ENCODE measurements around the gene SLC4A5.

SLC4A5 gene

DNA sequence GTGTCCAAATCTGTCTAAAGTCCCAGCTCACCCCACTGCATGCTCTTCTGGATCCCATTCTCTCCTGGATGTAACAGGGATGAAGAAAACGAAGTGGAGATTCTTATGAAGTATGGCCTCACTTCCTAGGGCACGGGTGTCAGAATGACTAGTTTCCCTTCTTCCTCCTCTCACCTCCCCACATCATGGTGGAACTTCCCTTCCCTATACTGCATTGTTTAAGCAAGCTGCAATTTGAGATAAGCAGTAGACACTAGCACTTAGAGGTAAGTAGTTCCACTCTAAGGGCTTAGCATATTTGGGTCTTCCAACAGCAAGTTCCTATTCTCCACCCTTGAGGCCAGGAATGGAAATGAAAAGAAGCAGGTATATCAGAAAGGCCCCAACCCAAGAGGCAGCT lies 29.7 kb downstream of the SLC4A5 start:
- DNase-seq: no peak

DNA sequence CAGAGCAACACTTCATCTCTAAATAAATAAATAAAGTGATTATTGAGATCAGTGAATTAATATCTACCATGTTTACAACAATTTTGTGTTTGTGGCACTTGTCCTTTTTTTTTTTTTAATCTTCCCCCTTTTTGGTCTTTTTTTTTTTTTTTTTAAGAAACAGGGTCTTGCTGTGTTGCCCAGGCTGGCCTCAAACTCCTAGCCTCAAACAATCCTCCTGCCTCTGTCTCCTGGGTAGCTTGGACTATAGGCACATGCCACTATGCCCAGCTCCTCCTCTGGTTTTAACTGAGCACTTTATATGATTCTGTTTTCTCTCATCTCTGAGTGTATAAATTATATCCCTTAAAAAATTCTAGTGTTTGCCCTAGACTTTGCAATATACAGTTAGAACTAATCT lies 30.3 kb downstream of the SLC4A5 start:
- no peak for DNase-seq

DNA sequence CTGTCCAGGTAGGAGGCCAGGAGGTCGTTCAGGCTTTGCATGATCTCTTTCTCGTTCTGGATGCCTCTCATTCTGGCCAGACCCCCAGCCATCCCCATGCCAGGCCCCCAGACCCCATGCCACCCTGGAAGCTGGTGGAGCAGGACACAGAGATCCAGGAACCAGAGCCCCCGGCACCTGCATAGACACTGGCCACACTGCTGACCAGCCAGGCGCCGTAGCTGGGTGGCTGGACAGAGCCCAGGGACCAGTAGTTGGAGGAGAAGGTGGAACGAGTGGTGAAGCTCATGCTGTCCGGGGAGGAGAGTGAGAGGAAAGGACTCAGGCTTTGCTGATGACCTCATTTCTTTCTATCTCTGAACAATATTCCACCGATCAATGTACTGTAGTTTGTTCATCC lies 35.5 kb downstream of the SLC4A5 start:
- DNase-seq: no peak

DNA sequence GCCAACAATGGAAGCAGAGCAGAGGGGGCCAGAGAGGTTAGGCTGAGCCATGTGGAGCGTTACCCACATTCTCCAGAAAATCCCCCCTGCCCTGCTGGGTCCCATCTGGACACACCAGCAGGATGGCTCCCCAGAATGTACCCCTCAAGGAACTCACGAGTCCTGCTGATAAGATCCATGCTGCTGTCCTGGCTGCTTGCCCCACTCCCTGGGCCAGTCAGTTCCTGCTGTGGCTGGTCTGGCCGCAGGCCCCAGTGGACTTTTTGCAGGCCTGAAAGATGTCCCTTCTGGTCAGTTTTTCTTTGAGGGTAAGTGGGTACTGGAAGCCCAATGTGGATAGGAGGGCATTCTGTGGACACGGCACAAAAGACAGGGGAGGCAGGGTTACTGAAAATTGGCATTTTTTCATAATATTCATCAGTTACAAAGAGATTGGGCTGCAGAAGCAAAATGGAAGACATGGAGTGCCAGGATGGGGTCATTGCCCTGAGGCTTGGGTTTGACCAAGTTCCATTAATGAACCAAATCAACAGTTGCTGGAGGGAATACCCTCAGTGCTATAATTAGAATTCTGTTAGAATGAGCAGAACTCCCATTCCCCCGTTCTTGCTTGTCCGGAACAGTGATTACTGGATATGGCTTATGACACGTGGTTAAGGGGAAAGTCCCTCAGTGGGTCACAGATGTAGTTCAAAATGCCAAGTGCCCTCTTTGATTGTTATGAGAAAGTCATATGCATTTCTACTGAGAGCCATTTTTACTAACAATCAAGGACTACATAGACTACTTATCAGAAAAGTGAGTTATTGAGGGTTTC lies 38.7 kb downstream of the SLC4A5 start:
- DNase-seq: no peak

DNA sequence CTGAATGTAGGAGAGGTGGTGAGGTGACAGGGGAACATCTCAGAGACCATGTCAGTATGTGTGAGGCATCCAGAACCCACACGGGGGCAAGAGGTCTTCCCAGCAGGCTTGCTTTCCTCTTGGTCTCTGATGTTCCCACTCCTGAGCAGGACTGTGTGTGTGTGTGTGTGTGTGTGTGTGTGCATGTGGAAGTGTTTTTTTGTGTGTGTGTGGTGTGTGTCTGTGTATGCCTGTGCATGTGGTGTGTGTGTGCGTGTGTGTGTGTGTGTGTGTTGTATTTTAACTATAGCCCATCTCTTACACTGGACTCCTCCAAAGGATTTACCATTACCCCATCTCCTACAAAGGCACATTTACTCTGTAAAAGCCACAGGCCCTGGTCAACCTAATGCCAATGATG lies 40.4 kb downstream of the SLC4A5 start:
- no peak for DNase-seq

DNA sequence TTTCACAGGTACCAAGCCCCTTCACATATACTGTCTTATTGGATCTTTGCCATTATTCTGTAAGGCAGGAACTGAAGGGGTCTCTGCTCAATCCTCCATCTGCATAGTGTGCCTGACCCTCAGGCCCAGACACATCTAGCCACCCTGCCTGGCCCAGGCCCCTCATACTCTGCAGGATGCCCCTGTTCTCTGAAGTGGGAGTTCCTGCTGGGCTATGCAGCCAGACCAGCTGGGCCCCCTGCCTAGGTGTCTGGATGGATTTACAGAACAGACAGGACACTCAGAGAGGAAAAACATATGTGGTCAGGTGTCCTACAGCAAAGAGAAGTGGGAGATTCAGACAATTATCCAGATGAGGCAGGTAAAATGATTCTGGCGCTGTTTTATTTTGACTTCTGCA lies 42.0 kb downstream of the SLC4A5 start:
- DNase-seq: no peak

DNA sequence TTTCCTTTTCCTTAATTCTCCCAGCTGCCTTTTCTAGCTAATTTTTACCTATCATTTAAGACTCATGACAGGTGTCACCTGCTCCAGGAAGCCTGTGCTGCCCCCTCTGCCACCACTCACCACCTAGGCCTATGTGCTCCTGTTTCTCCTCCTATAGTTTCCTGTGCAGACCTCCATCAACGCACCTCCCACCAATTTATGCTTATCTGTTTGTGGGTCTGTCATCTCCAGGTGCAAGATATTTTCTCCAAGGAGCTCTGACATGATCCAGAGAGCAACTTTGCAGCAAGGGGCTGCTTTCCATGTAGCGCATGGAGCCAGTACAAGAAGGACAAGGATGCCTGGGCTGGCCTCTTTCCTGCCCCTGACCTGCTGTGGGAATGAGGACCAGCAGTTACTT lies 42.7 kb downstream of the SLC4A5 start:
- DNase-seq: no peak

DNA sequence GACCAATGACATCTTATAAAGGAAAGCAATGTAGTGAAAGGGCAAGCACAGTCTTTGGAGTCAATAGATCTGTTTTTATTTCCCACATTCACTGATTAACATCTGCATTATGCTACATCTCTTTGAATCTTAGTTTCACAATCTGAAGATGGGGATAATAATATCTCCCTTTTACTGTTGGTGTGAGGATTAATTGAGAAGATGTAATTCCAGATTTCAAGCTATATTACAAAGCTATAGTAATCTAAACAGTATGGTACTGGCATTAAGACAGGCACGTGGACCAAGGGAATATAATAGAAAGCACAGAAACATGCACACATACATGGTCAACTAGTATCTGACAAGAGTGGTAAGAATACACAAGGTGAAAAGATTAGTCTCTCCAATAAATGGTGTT lies 45.3 kb downstream of the SLC4A5 start:
- DNase-seq: no peak

DNA sequence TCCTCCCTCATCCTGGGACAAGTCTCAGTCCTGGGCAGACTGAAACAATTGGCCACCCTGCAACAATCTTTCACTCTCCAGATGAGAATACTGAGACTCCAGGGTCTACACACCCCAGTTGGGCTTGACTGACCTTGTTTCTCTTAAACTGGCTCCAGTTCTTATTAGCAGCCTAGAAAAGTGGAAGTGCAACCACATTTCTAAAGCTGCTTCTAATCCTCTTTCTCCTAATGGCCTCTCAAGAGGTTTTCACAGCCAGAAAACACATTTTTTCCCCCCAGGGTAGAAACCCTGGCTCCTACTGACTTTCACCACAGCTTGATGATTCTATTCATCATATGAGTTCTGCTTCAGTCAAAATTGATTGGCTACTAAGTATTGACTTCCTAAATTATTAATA lies 45.8 kb downstream of the SLC4A5 start:
- no peak for DNase-seq

DNA sequence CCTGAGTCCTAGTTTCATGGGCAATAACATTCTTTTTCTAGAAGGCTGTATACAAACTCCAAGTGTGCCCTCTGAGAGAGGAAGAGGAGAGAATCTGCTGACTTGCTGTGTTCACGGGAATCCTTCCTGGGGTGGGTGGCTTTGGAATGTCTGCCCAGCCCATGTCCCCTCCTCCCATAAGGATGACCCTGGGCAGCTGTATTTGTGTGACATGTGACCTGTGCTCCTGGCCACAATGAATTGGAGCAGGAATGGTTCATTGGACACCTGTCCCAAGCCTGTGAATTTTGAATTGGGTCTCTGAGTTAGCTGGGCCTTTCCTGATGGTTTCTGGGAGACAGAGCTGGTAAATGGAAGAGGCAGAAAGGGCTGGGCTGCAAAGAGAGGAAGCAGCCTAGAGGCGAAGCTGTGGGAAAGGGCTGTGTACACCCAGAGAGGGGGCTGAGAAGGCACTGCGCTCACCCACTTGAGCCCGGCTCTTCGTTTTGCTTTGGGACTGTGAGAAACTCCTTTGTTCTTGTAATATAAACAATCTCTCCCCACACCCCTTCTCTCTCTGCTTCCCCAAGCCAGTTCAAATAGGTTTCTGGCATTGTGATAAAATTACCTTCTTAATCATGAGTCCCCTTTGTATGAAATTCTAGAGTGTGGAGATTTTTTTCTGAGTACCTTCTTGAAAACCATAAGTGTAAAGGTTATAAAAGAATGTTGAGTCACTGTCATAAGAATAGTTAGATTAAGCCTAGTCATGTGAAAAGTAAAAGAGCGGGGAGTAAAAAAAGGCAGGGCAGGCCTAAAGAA lies 49.8 kb downstream of the SLC4A5 start:
- no peak for DNase-seq

DNA sequence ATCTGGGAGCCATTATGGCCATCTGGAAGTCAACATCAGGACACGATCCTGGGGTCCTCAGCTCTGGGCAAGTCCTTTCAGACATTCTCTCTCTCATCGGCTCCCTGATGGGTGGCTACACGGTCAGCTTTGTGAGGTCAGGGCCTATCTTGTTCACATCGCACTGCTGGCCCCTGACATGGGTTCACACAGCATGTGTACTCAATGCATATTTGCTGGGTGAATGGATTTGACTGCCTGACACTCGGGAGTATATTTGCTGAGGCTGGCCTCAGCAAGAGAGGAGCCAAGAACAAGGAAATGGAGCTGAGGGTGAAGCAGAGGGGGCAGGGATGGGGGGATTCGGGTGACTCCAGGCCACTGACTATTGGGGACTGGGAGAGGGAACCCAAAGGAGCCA lies 50.5 kb downstream of the SLC4A5 start:
- no peak for DNase-seq

DNA sequence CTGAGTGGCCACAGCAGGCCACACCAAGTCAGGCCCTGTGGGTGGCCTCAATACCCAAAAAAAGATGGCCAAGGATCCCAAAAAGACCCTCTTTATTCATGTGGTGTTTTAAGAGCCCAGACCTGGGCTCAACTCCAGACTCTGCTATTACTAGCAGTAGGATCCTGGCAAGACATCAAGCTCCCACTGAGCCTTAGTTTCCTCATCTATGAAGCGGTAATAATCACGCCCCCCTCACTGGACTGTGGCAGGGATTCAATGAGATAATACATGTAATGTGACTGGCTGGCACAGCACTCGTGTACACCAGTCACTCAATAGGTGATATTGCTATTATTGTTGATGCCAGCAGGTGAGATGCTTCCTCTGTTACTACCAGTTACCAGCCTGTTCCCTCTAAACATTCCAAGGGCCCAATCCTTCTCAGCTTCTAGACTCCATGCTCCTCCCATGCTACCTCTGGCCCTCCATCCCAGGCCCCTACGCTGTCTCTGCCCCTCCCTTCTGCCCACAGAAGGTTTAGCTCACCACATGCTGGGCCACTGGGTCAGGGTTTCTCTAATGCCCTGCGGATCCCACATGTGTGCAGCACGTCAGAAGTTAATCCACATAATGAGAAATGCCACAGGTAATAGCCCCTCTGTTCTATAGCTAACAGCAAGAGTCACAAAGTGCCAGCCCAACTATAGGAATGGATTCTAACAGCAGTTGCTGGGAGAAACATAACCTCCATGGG lies 51.2 kb downstream of the SLC4A5 start:
- no peak for DNase-seq

DNA sequence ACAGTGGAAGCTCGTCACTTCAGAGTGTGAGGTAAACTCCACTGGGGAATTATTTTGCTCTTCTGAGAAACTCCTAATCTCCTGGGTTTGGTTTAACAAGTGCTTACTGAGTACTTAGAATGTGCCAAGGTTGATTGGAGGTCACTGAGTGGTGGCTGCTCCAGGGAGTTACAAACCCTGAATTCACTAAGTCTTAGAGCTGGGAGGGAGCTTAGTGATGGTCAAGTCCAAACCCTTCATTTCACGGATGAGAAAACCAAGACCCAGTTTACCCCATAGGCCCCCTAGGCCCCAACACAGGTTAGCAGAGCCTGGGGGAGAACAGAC lies 52.0 kb downstream of the SLC4A5 start:
- DNase-seq: no peak

DNA sequence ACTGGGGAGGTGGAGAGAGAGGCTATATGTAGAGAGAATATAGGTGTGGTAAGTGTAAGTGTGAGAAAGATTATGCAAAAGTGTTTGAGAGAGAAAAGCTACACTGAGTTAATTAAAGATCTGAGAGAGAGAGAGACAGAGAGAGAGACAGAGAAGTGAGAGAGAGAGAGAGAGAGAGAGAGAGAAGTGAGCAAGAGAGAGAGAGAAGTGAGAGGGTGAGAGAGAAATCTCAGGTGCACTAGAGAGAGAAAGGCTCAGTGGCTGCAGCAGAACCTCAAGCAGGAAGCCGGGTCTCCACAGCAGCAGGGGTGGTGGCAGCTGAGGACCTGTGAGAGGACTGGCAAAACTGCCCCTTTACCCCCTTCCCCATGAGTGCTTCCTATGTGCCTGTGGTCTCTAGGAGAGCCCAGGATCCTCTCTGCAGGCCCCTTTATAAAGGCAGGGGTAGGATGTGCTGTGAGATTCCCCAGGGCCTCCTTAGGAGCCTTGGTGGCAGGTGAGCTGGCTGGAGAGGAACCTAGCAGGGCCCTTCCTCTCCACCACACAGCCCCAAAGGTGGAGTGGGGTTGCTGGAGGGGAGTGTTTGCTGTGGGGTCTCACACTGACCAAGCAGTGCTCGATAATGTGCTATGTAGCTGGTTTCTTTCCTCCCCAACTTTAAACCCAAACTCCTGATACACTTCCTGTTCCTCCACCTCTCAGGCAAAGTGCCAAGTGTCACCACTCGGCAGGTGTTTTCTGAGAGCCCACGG lies 52.6 kb downstream of the SLC4A5 start:
- no peak for DNase-seq

DNA sequence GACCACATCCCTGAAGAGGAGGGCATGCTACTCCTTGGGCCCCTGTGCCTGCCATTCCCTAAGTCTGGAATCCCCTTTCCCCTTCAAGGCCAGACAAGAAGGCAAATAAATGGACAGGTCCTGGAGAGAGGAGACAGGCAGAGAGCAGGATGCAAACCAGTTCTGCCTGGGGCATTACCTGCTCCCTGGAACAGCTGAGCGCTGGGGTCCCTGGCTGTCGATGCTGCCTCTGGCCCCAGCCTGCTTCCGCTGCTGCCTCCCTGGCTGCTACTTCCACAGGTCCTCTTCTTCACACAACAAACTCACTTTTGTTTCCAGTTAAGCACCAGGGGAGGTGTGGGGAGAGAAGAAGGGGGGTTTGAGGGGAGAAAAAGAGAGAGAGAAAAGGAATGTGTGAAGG lies 53.1 kb downstream of the SLC4A5 start:
- DNase-seq: peak; percentile 47 to 67

DNA sequence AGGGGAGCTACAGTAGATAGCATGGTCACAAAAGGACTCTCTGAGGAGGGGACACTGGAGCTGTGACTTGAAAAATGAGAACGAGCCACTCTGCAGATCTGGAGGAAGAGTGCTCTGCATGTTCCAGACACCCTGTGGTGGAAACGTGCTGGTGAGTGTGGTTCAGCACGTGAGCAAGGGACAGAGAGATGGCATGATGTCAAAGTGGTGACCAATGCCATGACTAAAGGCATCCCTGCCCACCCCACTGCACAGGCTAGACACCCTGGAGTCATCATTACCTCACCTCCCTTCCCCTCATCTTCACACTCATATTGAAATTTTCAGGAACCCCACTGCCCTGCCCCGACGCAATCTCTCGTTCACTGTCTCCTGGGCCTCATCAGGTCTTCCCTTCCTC lies 56.5 kb downstream of the SLC4A5 start:
- DNase-seq: no peak

DNA sequence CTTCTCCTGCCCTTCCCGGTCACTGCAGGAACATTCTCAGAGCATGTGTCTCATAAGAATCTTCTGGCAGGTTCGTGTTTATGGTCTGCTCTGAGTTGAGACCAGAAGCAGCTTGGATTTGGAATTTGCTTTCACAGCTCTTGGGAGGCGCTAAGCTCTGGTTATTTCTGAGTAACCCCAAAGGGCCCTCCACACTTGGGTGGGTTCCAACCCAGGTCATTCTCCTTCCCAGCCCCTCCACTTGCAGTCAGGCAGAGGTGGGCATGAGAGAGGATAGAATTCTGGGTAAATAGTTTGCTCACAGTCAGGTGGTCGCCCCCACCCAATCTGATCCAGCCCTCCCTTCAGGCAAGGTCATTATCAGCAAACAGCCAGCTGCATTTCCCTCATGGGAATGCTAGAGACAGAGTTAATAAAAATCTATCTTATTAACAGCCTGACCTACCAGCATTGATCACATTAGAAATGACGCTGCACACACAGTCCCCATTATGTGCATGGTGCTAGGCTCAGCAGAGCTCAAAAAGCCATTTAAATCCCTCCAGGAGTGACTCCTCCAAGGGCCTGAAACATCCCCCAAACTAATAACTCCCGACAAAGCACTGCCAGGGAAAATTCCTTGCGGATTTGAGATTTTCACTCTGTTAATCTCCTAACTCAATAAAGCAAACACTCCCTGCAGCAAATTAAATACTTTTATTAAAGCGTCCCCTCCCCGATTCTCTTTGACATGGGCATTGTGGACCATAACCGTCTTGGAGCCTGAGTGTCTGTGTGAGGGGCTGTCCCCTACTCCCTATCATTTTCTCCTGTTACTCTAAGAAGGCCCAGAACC lies 61.9 kb downstream of the SLC4A5 start:
- DNase-seq: no peak

DNA sequence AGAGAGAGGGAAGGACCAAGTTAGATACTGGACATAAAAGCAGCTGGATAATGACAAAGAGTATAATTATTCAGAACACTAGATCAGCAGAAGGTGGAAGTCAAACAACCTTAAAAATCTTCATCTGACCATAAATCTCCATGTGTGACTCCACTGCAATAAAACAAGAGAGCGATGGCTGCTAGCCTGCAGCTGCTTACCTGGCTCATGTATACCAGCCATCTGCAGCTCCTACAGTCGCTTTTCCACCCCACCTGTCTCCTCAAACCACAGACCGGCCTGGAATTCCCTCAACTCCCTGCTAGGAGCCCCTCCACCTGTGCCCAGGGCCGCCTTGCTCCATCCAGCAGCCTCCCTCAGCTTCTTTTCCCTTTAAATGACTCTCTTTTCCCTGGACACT lies 64.5 kb downstream of the SLC4A5 start:
- no peak for DNase-seq

DNA sequence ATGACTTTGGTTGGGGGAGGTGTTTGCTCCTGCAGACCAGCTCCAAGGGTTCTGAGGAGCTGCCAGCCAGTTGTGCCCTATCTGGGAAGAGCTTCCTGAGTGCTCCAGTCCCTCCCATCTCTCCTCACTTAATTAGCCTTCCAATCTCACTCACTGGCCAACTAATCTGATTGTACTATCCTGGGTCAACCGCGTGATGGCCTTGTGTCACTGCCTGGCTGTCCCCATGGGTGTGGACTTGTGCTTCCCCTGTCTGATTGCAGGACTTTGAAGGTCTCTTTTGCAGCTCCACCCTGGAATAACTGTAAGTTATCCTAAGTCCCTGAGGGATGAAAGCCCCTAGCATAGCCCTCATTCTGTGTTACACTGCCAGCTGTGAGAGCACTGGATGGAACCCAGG lies 65.0 kb downstream of the SLC4A5 start:
- DNase-seq: no peak

DNA sequence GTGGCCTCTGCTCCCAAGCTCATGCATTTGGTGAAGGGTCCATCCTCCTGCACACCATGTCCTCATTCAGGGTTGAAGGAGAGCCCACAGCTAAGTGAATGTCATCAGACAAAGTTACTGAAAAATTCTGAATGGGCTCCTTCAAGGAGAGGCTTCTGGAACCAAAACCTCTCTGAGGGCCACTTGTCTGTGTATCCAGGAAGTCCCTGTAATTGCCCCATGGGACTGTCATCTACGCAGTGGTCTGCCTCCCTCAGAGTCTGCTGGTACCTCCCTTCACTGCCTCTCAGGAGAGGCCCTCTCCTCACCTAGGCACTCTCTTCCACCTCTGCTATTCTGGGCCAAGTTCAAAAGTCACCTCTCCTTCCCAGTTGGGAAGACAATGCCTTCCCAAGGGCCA lies 68.0 kb downstream of the SLC4A5 start:
- no peak for DNase-seq

DNA sequence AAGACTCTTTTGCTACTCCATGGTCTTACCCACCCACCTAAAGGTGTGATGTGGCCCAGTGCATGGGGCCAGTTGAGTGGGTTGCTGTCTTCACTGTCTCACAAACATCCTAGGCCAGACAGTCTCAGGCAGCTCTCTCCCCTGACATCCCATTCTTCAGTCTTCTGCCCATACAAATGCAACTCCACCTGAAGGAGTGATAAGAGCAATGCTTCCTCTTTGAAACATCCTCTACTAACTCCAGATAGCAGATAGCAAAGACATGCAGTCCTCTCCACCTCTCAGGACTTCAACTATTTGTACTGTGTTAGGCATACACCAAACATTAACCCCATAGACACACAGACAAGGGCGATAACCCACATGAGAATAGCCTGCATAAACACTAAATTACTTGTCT lies 73.5 kb downstream of the SLC4A5 start:
- no peak for DNase-seq

DNA sequence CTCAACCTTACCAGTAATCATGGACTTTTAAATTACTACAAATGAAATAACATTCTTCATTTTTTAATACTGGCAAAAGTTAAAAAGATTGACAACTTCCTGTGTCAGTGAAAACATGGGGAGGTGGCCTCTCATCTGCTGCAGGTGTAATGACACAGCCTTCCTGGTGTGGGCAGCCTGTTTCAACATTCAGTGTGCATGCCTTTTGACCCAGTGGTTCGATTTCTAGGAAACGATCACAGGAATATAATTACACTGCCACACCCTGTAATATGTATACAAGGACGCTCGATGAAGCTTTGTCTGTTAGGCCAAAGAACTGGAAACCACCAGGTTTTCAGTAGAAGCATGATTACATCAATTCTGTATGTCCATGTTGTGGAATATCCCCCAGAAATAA lies 76.1 kb downstream of the SLC4A5 start:
- DNase-seq: peak; percentile 49 to 73
